Calu3 (cell line): ENCODE data around the gene VPS26A. TPM values are rescaled to one million over a fixed set of nuclear protein-coding genes. Genes with fewer than 3 reads are reported as not detected.

Experiments used
- BruUV-seq: library from RNA; stranded (reverse); fragments of 400-500 nt; replicated peaks from 2 replicates; lab custom pipeline; 2021; lab: Mats Ljungman, UMichigan
- CTCF ChIA-PET: fragments of 300-600 bp; sonication (Branson Sonifier 250); formaldehyde crosslinking; loops from one replicate; lab custom pipeline; 2022; ENCODE audit warnings: antibody characterized with exemption; lab: Charles Lee
- DNase-seq: peaks from one replicate; pipeline ENCODE4 v3.0.0; 2022
- H3K27ac Mint-ChIP-seq: one replicate; pipeline ENCODE4 v1.8.0; 2022; ENCODE audit warnings: mixed read lengths; ENCODE audit not compliant: unreplicated experiment
- H3K27me3 Mint-ChIP-seq: one replicate; pipeline ENCODE4 v1.8.0; 2022; ENCODE audit warnings: mixed read lengths; ENCODE audit not compliant: unreplicated experiment
- H3K36me3 Mint-ChIP-seq: one replicate; pipeline ENCODE4 v1.8.0; 2022; ENCODE audit warnings: mild to moderate bottlenecking, moderate library complexity, mixed read lengths; ENCODE audit not compliant: insufficient read depth, unreplicated experiment
- H3K4me1 Mint-ChIP-seq: one replicate; pipeline ENCODE4 v1.8.0; 2022; ENCODE audit warnings: mild to moderate bottlenecking, low read depth, mixed read lengths; ENCODE audit not compliant: unreplicated experiment
- H3K4me3 Mint-ChIP-seq: one replicate; pipeline ENCODE4 v1.8.0; 2022; ENCODE audit warnings: mild to moderate bottlenecking, low read depth, moderate library complexity, mixed read lengths; ENCODE audit not compliant: unreplicated experiment
- H3K9me3 Mint-ChIP-seq: one replicate; pipeline ENCODE4 v1.8.0; 2022; ENCODE audit warnings: low read depth, mixed read lengths; ENCODE audit not compliant: unreplicated experiment
- CTCF ChIP-seq: fragments of 200-600 bp; IDR thresholded peaks from one replicate; pipeline ENCODE4 v1.8.0; 2022; ENCODE audit warnings: antibody characterized with exemption; ENCODE audit not compliant: unreplicated experiment
- intact Hi-C: fragments of 100-400 bp; cut with micrococcal nuclease; formaldehyde crosslinking; loops from one replicate; pipeline ENCODE4 v1.10.0; 2022; ENCODE audit not compliant: unreplicated experiment
- total RNA-seq: library from RNA; stranded (reverse); gene quantifications from 2 replicates; pipeline ENCODE4 v1.2.3, GENCODE V29; 2022

VPS26A gene
- total RNA-seq, 1 experiment from 2014 or later, result 80.3 TPM

- Mint-ChIP-seq H3K27me3 (no peaks in the 10 kb centered on the region), H3K36me3 (peaks cover 25% of the 10 kb centered on the region), H3K27ac (peak overlapping the region; percentile 100), H3K9me3 (no peaks in the 10 kb centered on the region), H3K4me1 (peaks cover 32% of the 10 kb centered on the region), H3K4me3 (peak overlapping the region; percentile 99)
- intact Hi-C loops, result no loop called here
- BruUV-seq, result TSS peak; percentile 88
- CTCF ChIA-PET, result interaction anchor here (0.9 kb wide), 1 partner anchor 63 kb away, joined by 11 read pairs; no protein-coding TSS in a partner anchor
- DNase-seq, result peak; percentile 29
- no peak for TF ChIP-seq CTCF
Observed at GRCh38 chr10:69179089-69179742, 55.2 kb downstream of the VPS26A start.

- no peak for TF ChIP-seq CTCF
- intact Hi-C loops, result loop anchor here (1.0 kb wide), 1 partner anchor 40 kb away; the partner anchor contains the start of gene HKDC1
- H3K36me3 Mint-ChIP-seq, result peaks cover 25% of the 10 kb centered on the region
- peak; percentile 91 for DNase-seq
- CTCF ChIA-PET, result interaction anchor here (0.9 to 1.0 kb wide), 2 partner anchors 37 to 62 kb away, joined by 3 to 11 read pairs; no protein-coding TSS in a partner anchor
- no peaks in the 10 kb centered on the region for H3K27me3 Mint-ChIP-seq
- peaks cover 32% of the 10 kb centered on the region for H3K4me1 Mint-ChIP-seq
- H3K27ac Mint-ChIP-seq, result peak within 1 kb of the TSS; percentile 100
- peak within 1 kb of the TSS; percentile 99 for H3K4me3 Mint-ChIP-seq
- no peaks in the 10 kb centered on the region for H3K9me3 Mint-ChIP-seq
- BruUV-seq, result no TSS peak
Observed at GRCh38 chr10:69179743-69180524, 56.0 kb downstream of the VPS26A start, which contains the start of gene SUPV3L1. Gene SUPV3L1 (plus strand): TSS chr10:69180234. CDS start chr10:69180292, 58 bp downstream.

GRCh38 chr10:69180525-69181204 is 56.7 kb downstream of the VPS26A start:
- peak overlapping the region; percentile 99 for H3K4me3 Mint-ChIP-seq
- H3K27me3 Mint-ChIP-seq, result no peaks in the 10 kb centered on the region
- intact Hi-C loops, result loop anchor here (1.0 kb wide), 1 partner anchor 40 kb away; the partner anchor contains the start of gene HKDC1
- H3K4me1 Mint-ChIP-seq, result peaks cover 32% of the 10 kb centered on the region
- TSS peak; percentile 34 for BruUV-seq
- no peak for DNase-seq
- peak overlapping the region; percentile 100 for H3K27ac Mint-ChIP-seq
- TF ChIP-seq CTCF, result no peak
- no peaks in the 10 kb centered on the region for H3K9me3 Mint-ChIP-seq
- H3K36me3 Mint-ChIP-seq, result peaks cover 25% of the 10 kb centered on the region
- CTCF ChIA-PET, result interaction anchor here (0.9 to 1.0 kb wide), 2 partner anchors 36 to 62 kb away, joined by 3 to 11 read pairs; no protein-coding TSS in a partner anchor

GRCh38 chr10:69181433-69181832 is 57.5 kb downstream of the VPS26A start:
- no peak for DNase-seq
- no TSS peak for BruUV-seq
- intact Hi-C loops, result no loop called here
- Mint-ChIP-seq H3K4me1 (peaks cover 32% of the 10 kb centered on the region), H3K27me3 (no peaks in the 10 kb centered on the region), H3K27ac (no peak overlapping the region), H3K4me3 (peak overlapping the region; percentile 99), H3K36me3 (peaks cover 25% of the 10 kb centered on the region), H3K9me3 (no peaks in the 10 kb centered on the region)
- TF ChIP-seq CTCF, result no peak
- CTCF ChIA-PET, result interaction anchor here (1.5 kb wide), 1 partner anchor 177 kb away, joined by 4 read pairs; no protein-coding TSS in a partner anchor
